ENCODE results near the gene KRTAP1-3.

- TF ChIP-seq, protein P1, sequence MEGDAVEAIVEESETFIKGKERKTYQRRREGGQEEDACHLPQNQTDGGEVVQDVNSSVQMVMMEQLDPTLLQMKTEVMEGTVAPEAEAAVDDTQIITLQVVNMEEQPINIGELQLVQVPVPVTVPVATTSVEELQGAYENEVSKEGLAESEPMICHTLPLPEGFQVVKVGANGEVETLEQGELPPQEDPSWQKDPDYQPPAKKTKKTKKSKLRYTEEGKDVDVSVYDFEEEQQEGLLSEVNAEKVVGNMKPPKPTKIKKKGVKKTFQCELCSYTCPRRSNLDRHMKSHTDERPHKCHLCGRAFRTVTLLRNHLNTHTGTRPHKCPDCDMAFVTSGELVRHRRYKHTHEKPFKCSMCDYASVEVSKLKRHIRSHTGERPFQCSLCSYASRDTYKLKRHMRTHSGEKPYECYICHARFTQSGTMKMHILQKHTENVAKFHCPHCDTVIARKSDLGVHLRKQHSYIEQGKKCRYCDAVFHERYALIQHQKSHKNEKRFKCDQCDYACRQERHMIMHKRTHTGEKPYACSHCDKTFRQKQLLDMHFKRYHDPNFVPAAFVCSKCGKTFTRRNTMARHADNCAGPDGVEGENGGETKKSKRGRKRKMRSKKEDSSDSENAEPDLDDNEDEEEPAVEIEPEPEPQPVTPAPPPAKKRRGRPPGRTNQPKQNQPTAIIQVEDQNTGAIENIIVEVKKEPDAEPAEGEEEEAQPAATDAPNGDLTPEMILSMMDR (IDR thresholded peaks at IDR 0.05): no peak
- no peak for TF ChIP-seq EZH2 (IDR thresholded peaks at IDR 0.05; ENCODE audit: borderline replicate concordance, insufficient read depth, low read depth, low read length, poor library complexity, severe bottlenecking)
Measured at GRCh38 chr17:41052566-41052965, 17.9 kb upstream of the KRTAP1-3 start.
